Choroid plexus epithelial cell (primary cell): Measurements from ENCODE around the gene PPP6R2.
"Not testable (repeated sequence)": the region's sequence is repeated elsewhere in the genome, so short reads cannot be mapped to it uniquely, and the experiment has no call there.

Source experiments
- DNase-seq: peaks from one replicate; pipeline ENCODE4 v3.0.0-alpha.2; 2010; ENCODE audit warnings: low read depth
- H3K4me3 ChIP-seq: 2 replicates; pipeline ENCODE4 v1.5.1; 2011; ENCODE audit warnings: low read depth, mild to moderate bottlenecking, control low read depth, low read length, moderate library complexity
- TF ChIP-seq, protein P1 (sequence below): conservative IDR thresholded peaks from 2 replicates; pipeline ENCODE4 v1.5.1; 2011; ENCODE audit warnings: low read depth, mild to moderate bottlenecking, control low read depth, inconsistent platforms, low read length, moderate library complexity

The PPP6R2 gene

DNA sequence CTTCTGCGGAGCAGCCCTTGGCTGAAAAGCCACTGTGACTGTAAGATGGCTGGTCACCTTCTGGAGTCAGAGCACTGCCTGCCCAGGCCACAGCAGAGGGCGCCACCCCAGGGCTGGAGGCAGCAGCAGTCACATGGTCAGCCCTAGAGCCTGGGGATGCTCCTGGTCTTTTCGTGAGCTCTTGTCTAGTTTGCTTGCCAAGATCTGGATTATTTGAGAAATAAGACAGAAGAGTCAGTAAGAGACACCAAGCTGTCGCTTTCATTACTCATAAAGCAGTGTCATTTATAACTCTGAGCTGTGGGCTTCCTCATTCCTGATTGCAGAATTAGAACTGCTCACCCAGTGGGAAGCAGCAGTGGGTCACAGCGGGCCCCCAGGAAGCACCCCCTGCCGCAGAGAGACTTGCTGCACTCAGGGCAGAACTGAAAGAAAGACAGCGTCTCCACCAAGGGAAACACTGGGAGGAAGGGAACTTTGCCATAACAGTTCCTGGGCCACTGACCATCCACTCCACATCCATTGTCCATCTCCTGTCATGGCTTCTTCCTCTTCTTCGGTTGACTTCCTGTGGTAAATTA is 56.7 kb downstream of the PPP6R2 start:
- TF ChIP-seq, protein P1, sequence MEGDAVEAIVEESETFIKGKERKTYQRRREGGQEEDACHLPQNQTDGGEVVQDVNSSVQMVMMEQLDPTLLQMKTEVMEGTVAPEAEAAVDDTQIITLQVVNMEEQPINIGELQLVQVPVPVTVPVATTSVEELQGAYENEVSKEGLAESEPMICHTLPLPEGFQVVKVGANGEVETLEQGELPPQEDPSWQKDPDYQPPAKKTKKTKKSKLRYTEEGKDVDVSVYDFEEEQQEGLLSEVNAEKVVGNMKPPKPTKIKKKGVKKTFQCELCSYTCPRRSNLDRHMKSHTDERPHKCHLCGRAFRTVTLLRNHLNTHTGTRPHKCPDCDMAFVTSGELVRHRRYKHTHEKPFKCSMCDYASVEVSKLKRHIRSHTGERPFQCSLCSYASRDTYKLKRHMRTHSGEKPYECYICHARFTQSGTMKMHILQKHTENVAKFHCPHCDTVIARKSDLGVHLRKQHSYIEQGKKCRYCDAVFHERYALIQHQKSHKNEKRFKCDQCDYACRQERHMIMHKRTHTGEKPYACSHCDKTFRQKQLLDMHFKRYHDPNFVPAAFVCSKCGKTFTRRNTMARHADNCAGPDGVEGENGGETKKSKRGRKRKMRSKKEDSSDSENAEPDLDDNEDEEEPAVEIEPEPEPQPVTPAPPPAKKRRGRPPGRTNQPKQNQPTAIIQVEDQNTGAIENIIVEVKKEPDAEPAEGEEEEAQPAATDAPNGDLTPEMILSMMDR, result peak; percentile 52
- no peak overlapping the region for H3K4me3 ChIP-seq
- DNase-seq, result peak; percentile 40

DNA sequence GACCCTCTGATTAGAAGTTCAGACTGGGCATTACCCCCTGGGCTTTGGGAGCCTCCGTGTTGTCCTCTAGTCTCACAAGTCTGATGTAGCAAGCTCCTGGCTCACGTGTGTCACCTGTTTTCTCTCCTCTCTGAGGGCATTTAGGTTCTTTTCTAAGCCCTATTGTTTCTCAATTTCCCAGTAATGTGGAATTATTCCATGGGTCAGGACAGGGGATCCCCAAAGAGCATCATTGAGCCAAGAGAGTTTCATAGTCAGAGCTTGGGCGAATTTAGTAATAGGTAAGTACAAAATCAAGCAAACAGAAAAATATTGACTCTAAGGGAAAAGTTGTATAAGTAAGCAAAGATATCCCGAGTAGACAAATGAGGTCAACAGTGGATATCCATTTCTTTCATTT is 57.3 kb downstream of the PPP6R2 start:
- DNase-seq, result no peak
- TF ChIP-seq, protein P1, result no peak

DNA sequence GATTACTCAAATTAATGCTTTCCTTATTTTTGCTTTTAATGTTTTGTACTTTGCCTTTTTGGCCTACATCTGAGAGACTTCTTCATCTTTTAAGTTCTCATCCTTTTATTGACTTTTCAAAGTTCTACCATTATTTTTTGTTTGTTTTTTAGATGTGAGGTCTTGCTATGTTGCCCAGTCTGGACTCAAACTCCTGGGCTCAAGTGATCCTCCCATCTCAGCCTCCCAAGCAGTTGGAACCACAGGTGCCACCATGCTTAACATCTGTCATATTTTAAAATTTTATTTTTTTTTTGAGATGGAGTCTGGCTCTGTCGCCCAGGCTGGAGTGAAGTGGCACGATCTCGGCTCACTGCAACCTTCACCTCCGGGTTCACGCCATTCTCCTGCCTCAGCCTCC is 57.8 kb downstream of the PPP6R2 start:
- TF ChIP-seq, protein P1, result no peak
- no peak overlapping the region for H3K4me3 ChIP-seq
- no peak for DNase-seq

More for the DNA sequence above, 57.3 kb downstream of the PPP6R2 start:
- no peak overlapping the region for H3K4me3 ChIP-seq

DNA sequence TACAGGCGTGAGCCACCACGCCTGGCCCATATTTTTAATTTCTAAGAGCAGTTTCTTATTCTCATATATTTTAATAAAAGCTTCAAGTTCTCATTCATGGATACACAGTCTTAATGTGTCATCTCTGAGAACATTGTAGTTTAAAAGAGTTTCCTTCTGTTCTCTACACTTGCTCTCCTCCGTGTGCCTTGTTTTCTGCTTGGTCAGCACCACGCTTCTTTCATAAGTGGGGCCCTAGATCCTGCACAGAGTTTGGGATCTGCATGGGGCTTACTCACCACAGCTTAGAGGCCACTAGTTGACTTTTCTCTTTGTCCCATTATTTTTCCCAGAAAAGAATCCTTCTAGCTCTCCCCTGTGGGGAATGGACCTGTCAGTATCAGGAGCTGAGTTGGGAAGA is 58.8 kb downstream of the PPP6R2 start:
- no peak for DNase-seq
- no peak overlapping the region for H3K4me3 ChIP-seq
- TF ChIP-seq, protein P1, result no peak

DNA sequence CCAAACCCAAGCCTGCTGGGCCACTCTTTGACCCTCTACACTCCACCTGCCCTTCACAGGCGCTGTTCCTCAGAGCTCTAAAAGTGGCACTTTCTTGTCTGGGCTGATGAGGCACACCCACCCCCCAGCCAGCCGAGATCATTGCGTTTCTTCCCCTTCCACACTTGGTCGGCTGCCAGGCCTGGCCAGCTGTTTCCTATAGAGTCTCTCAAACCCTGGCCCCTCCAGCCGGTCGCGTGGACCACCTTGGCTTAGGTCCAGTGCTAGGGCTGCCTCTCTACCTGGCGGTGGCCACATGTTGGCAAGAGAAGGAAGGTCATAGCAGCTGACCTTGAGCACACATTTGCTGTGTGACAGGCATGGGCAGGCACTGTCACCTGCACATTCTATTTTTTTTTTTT is 60.6 kb downstream of the PPP6R2 start:
- TF ChIP-seq, protein P1, result no peak
- peak; percentile 21 for DNase-seq
- no peak overlapping the region for H3K4me3 ChIP-seq

DNA sequence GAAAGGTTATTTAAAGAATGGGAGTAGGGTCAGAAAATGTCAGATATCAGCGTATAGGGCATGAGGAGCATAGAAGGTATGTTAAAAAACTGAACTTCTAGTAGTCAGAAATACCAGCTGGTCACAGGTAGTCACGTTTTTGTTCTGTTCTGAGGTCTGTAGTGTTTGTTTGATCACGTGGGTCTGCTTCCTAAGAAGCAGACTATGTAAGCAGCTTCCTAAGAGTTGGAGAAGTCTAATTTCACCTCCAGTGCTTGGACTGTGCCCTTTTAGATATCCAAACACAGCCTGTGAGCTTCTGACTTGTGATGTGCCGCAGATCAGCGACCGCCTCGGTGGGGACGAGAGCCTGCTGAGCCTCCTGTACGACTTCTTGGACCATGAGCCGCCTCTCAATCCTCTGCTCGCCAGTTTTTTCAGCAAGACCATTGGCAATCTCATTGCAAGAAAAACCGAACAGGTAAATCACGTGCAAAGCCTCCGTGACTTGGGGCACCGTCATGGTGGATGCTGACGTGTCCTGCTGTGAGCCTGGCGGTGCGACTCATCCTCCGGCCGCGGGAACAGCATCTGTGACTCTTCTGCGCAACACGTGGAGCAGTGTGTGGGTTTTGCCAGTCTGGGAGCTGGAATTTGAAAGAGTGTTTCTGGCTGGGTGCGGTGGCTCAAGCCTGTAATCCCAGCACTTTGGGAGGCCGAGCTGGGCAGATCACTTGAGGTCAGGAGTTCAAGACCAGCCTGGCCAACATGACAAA is 63.5 kb downstream of the PPP6R2 start:
- TF ChIP-seq, protein P1, result no peak
- no peak overlapping the region for H3K4me3 ChIP-seq
- DNase-seq, result no peak

DNA sequence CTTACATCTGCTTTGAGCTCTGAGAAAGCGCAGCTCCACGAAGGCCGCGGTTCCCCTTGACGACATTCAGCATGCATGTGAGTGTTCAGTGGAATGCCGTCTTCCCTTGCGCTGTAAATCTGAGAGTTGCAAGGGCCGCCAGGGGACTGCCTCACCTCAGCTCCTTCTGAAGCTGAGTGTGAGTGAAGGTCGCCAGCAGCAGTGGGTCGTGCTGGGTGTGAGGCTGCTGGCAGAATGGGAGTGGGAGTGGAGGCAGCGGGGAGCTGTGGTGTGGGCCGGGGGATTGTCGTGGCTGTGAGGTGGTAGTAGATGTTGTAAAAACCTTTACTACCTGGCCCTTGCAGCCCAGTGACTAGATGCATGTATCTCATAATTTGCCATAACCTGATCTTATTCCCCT is 65.2 kb downstream of the PPP6R2 start:
- TF ChIP-seq, protein P1, result no peak
- no peak overlapping the region for H3K4me3 ChIP-seq
- DNase-seq, result no peak

DNA sequence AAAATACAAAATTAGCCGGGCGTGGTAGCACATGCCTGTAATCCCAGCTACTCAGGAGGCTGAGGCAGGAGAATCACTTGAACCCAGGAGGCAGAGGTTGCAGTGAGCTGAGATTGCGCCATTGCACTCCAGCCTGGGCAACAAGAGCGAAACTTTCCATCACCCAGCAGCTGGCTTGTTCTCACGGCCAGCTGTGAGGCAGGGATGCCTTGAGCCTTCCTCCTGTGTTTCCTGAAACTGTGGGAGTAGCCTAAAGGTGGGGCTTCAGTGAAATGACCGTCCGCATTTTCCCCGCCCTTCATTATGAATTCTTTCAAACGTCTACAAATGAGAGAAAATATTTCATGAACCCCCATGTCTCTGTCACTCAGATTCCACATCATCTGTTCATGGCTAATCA is 65.8 kb downstream of the PPP6R2 start:
- DNase-seq, H3K4me3 ChIP-seq: not testable (repeated sequence)
